GM21360 (cell line): Measurements from ENCODE around the gene SYCE3.
A peak's percentile ranks its signal among the peaks of the same experiment; 100 is the strongest.

ENCODE experiments used
- ATAC-seq: cut with Tn5 transposase; IDR thresholded peaks from one replicate; pipeline ENCODE4 v1.9.1; 2021; ENCODE audit warnings: mild to moderate bottlenecking, moderate library complexity; ENCODE audit not compliant: unreplicated experiment

SYCE3 gene

GRCh38 chr22:50532824-50533796, 29.6 kb downstream of the SYCE3 start:
- no peak for ATAC-seq

- ATAC-seq = no peak
Measured at GRCh38 chr22:50531962-50532674, 30.6 kb downstream of the SYCE3 start.

GRCh38 chr22:50531546-50531961, 31.2 kb downstream of the SYCE3 start:
- no peak for ATAC-seq

- no peak for ATAC-seq
Measured at GRCh38 chr22:50530877-50531545, 31.7 kb downstream of the SYCE3 start.

GRCh38 chr22:50530580-50530876, 32.2 kb downstream of the SYCE3 start:
- ATAC-seq = no peak

GRCh38 chr22:50529897-50530579, 32.7 kb downstream of the SYCE3 start, which contains the start of gene TYMP:
Gene TYMP, minus strand, starts transcription at chr22:50530012. Its CDS starts 303 bp downstream, at chr22:50529709.
- ATAC-seq = no peak

- ATAC-seq = no peak
Measured at GRCh38 chr22:50529416-50529896, 33.3 kb downstream of the SYCE3 start.

GRCh38 chr22:50528682-50529415, 33.9 kb downstream of the SYCE3 start:
- no peak for ATAC-seq

- no peak for ATAC-seq
Measured at GRCh38 chr22:50527921-50528681, 34.6 kb downstream of the SYCE3 start.

GRCh38 chr22:50526834-50527801, 35.6 kb downstream of the SYCE3 start:
- ATAC-seq = no peak

GRCh38 chr22:50526108-50526833, 36.4 kb downstream of the SYCE3 start:
- ATAC-seq = peak; percentile 26

GRCh38 chr22:50525858-50526107, 36.9 kb downstream of the SYCE3 start:
- no peak for ATAC-seq

- ATAC-seq = peak; percentile 35
Measured at GRCh38 chr22:50525104-50525857, 37.4 kb downstream of the SYCE3 start, which contains the start of gene SCO2. Gene SCO2, minus strand, starts transcription at chr22:50525598. Its CDS starts 1,187 bp downstream, at chr22:50524411.

- no peak for ATAC-seq
Measured at GRCh38 chr22:50524676-50525103, 38.0 kb downstream of the SYCE3 start.

- ATAC-seq = no peak
Measured at GRCh38 chr22:50523806-50524675, 38.7 kb downstream of the SYCE3 start.

- ATAC-seq = no peak
Measured at GRCh38 chr22:50523458-50523805, 39.3 kb downstream of the SYCE3 start.
